Epithelial cell of esophagus (primary cell): Measurements from ENCODE around the gene ZFX.

Experiments
- DNase-seq: peaks from one replicate; pipeline ENCODE4 v3.0.0; 2010; ENCODE audit warnings: low read depth
- H3K4me3 ChIP-seq: 2 replicates; pipeline ENCODE4 v1.5.1; 2011; ENCODE audit warnings: mild to moderate bottlenecking, low read length, control low read depth
- TF ChIP-seq, protein P1 (sequence below): IDR thresholded peaks from 2 replicates; pipeline ENCODE4 v1.5.1; 2011; ENCODE audit warnings: low read depth, mild to moderate bottlenecking, low read length, control low read depth, inconsistent platforms; ENCODE audit not compliant: insufficient read depth; ENCODE audit errors: missing control alignments

The ZFX gene

DNA sequence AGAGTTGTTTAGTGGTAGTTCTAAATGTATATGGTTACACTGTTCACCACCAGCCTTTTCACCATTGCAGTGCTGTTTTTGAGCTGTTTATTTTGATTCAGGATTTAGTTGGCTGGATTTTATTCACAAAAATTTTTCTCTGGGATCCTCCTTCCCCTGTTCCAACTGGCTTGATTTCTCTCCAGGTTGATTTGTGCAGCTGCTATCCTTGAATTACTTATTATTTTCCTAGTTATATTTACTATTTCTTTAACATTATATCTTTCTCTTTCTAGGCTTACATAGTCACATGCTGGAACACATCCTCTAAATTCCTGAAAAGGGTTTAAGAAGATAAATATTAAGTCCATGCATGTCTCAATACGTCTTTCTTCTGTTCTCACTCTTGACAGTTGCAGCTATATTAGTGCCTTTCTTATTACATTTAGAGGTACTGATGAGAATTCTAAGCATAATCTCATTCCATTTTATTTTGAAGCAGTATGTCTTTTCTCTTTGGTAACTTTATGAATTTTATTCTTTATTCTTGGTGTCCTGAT lies 82.2 kb downstream of the ZFX start:
- peak; percentile 50 for DNase-seq
- TF ChIP-seq, protein P1, sequence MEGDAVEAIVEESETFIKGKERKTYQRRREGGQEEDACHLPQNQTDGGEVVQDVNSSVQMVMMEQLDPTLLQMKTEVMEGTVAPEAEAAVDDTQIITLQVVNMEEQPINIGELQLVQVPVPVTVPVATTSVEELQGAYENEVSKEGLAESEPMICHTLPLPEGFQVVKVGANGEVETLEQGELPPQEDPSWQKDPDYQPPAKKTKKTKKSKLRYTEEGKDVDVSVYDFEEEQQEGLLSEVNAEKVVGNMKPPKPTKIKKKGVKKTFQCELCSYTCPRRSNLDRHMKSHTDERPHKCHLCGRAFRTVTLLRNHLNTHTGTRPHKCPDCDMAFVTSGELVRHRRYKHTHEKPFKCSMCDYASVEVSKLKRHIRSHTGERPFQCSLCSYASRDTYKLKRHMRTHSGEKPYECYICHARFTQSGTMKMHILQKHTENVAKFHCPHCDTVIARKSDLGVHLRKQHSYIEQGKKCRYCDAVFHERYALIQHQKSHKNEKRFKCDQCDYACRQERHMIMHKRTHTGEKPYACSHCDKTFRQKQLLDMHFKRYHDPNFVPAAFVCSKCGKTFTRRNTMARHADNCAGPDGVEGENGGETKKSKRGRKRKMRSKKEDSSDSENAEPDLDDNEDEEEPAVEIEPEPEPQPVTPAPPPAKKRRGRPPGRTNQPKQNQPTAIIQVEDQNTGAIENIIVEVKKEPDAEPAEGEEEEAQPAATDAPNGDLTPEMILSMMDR = no peak
- no peak overlapping the region for H3K4me3 ChIP-seq

DNA sequence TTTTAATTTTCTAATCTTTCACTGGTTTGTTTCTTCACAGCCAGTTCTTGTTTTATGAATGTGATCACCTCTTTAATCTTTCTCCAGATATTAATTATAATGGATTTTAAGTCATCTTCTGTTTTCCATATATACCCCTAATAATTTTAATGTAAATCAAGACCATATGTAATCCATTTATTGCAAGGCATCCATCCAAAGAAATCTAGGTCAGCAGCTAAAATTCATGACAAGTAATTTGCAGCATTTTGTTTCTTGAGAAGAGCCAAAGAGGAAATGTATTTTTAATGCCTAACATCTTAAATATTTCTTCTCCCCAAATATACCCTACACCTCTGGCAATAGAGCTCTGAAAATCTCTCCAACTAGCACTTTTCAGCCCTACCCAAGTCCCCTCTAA lies 83.3 kb downstream of the ZFX start:
- DNase-seq = no peak
- H3K4me3 ChIP-seq = no peak overlapping the region
- TF ChIP-seq, protein P1 = no peak

DNA sequence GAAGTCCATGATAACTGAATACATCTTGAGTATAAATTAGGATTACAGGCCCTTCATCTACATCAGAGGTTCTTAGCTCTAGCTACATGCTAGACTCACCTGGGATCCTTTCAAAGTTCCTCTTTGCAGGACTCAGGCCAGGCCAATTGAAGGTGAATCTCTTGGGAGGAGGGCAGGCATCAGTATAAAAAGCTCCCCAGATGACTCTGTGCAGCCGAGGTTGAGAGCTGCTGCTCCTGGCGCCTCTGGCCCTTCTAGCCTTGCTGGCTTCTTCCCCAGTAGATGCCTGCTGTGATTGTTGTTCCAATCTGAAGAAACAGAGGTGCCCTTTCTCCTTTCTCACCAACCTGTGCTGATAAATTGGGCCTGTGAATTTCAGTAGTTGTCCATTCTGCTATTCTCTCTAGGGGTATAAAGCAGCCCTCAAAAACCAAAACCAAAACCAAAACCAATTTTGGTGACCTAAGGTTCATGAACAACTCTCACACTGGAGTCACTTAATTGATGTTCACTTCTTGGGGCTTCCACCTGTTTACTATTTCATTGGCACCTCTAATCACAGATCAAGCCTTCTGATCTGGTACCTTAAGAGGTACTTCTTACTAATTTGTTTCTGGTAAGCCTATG lies 85.7 kb downstream of the ZFX start:
- DNase-seq = no peak
- TF ChIP-seq, protein P1 = no peak
- no peak overlapping the region for H3K4me3 ChIP-seq

DNA sequence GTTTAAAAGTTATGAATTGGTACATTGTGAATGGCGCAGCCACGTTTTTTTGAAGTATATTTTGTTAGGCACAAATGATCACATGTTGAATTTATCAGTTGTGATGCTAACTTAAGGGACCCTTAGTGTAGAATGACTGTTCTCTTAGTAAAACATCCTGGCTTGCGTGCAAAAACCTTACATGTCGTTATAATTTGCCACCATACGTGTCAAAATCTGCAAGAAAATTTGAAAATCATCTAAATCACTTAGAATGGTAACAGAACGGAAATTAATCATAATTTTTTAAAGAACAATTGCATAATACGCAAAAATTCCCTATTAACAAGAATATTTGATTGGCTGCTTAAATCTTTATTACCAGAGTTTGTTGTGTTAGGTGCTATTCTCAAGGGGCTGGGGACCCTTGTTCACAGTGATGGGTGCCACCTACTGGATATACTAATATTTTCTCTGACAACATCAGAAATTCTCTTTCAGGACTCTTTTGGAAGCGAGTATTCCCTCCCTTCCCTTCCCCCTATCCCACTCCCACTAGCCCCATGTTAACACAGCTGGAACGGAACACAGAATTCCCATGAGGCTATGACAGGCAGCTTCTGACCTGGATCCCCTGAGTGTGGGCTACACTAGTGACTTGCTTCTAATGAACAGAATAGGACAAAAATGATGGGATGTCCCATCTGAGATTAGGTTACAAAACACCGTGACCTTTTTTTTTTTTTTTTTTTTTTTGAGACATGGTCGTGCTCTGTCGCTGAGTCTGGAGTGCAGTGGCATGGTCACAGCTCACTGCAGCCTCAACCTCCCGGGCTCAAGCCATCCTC lies 92.5 kb downstream of the ZFX start:
- peak; percentile 25 for DNase-seq
- H3K4me3 ChIP-seq = no peak overlapping the region
- TF ChIP-seq, protein P1 = peak; percentile 21

DNA sequence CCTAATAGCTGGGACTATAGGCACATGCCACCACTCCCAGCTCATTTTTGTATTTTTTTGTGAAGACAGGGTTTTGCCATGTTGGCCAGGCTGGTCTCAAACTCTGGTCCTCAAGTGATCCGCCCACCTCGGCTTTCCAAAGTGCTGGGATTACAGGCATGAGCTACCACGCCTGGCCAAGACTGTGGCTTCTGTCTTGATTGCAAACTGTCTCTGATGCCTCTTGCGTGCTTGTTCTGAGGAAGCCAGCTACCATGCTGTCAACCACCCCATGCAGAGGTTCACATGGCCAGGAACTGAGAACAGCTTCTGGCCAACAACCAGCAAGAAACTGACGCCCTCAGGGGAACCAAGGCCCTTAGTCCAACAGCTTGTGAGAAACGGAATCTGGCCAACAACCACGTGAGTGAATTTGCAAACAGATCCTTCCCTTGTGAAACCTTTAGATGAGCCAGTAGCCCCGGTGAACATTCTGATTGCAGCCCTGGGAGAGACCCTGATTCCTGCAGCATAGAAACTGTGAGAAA lies 93.2 kb downstream of the ZFX start:
- no peak overlapping the region for H3K4me3 ChIP-seq
- no peak for DNase-seq
- TF ChIP-seq, protein P1 = no peak

DNA sequence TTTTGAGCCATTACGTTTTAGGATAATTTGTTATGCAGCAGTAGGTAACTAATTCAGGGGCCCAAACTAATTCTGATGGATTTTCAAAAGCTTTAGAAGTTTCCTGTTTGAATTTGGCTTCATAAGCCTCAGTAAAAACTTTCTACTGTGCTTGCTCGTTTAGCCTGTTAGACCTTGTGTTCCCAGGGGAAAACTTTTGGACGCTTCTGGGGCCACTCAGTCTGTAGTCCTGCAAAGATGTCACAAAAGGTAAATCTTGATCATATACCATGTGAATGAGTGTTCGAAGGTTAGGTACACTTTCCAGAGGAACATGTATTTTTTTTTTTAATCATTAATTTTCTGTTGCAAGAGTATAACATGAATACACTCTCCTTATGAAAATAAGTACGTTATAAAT lies 93.7 kb downstream of the ZFX start:
- TF ChIP-seq, protein P1 = no peak
- H3K4me3 ChIP-seq = no peak overlapping the region
- DNase-seq = no peak

DNA sequence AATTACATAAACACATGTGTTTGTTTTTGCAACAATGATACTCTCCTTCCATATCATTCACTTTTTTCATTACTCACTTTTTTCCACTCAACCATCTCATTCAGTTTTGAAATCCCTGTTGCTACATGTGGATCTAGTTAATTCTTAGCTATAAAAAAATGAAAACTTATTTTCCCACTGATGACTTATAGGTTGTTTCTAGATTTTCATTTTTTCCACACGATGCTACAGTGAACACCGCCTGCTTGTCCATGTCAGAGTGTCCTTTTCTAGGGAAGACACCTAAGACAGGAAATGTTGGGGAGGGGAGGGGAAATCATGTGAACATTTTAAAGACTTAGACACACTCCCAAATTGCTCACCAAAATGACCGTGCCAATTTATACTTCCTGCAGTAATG lies 94.2 kb downstream of the ZFX start:
- no peak for DNase-seq
- TF ChIP-seq, protein P1 = no peak
- H3K4me3 ChIP-seq = no peak overlapping the region
